Uterus (tissue), 2 donors: ENCODE data around the gene ATP10D.

Experiments used
- POLR2A ChIP-seq, 2 donors: fragments of 450-650 bp; IDR thresholded peaks; one replicate each; pipeline ENCODE4 v1.6.1; 2016; ENCODE audit warnings: antibody characterized with exemption in 2 of 2, mild to moderate bottlenecking in 1 of 2, moderate library complexity in 1 of 2
- TF ChIP-seq, protein P1 (sequence below), 4 experiments: fragments of 200-600 bp in 2 of 4; fragments of 450-650 bp in 2 of 4; sonication (generic) in 2 of 4; IDR thresholded peaks; one replicate each; pipeline ENCODE4 v1.5.1; 2016 to 2019; ENCODE audit warnings: antibody characterized with exemption in 4 of 4, mild to moderate bottlenecking in 2 of 4, moderate library complexity in 1 of 4

DNA sequence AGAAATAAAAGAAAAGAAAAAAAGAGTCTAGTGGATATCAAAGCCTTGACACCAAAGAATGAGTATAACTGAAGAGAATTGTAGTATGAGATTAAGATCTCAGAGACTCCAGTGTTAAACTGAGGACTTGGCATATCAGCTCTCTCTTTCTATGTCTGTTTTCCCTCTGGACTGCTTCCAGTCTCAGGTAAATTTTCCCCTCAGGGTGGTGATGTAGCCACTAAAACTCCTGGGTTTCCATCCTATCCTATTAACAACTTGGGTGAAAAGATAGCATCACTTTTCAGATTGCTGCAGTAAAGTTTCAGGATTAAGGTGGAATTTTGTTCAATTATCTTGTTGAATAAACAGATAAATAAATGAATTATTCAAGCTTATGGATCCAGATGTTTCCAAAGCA is 85.7 kb downstream of the ATP10D start:
- TF ChIP-seq, protein P1, sequence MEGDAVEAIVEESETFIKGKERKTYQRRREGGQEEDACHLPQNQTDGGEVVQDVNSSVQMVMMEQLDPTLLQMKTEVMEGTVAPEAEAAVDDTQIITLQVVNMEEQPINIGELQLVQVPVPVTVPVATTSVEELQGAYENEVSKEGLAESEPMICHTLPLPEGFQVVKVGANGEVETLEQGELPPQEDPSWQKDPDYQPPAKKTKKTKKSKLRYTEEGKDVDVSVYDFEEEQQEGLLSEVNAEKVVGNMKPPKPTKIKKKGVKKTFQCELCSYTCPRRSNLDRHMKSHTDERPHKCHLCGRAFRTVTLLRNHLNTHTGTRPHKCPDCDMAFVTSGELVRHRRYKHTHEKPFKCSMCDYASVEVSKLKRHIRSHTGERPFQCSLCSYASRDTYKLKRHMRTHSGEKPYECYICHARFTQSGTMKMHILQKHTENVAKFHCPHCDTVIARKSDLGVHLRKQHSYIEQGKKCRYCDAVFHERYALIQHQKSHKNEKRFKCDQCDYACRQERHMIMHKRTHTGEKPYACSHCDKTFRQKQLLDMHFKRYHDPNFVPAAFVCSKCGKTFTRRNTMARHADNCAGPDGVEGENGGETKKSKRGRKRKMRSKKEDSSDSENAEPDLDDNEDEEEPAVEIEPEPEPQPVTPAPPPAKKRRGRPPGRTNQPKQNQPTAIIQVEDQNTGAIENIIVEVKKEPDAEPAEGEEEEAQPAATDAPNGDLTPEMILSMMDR (IDR thresholded peaks at IDR 0.05) = no peak
- no peak for TF ChIP-seq POLR2A (IDR thresholded peaks at IDR 0.05)
